ENCODE measurements around the gene STUB1.

GRCh38 chr16:726188-726437 is 45.9 kb downstream of the STUB1 start:
- TF ChIP-seq TAF1 (IDR thresholded peaks at IDR 0.05; ENCODE audit: borderline replicate concordance, insufficient read depth, low read length): no peak
- TF ChIP-seq, protein P1, sequence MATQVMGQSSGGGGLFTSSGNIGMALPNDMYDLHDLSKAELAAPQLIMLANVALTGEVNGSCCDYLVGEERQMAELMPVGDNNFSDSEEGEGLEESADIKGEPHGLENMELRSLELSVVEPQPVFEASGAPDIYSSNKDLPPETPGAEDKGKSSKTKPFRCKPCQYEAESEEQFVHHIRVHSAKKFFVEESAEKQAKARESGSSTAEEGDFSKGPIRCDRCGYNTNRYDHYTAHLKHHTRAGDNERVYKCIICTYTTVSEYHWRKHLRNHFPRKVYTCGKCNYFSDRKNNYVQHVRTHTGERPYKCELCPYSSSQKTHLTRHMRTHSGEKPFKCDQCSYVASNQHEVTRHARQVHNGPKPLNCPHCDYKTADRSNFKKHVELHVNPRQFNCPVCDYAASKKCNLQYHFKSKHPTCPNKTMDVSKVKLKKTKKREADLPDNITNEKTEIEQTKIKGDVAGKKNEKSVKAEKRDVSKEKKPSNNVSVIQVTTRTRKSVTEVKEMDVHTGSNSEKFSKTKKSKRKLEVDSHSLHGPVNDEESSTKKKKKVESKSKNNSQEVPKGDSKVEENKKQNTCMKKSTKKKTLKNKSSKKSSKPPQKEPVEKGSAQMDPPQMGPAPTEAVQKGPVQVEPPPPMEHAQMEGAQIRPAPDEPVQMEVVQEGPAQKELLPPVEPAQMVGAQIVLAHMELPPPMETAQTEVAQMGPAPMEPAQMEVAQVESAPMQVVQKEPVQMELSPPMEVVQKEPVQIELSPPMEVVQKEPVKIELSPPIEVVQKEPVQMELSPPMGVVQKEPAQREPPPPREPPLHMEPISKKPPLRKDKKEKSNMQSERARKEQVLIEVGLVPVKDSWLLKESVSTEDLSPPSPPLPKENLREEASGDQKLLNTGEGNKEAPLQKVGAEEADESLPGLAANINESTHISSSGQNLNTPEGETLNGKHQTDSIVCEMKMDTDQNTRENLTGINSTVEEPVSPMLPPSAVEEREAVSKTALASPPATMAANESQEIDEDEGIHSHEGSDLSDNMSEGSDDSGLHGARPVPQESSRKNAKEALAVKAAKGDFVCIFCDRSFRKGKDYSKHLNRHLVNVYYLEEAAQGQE (IDR thresholded peaks at IDR 0.05; ENCODE audit: insufficient read depth in 1 of 2, low read depth in 2 of 2, low read length in 2 of 2): no peak
- TF ChIP-seq POLR2AphosphoS5 (IDR thresholded peaks at IDR 0.05; ENCODE audit: low read depth, low read length): no peak
- TF ChIP-seq SIN3A (IDR thresholded peaks at IDR 0.05; ENCODE audit: borderline replicate concordance, insufficient read depth, low read length): no peak
